ENCODE results near the gene KPNA1. TPM values are rescaled to one million over a fixed set of nuclear protein-coding genes. Genes with fewer than 3 reads are reported as not detected.
"Not testable (repeated sequence)": the region's sequence is repeated elsewhere in the genome, so short reads cannot be mapped to it uniquely, and the experiment has no call there.

KPNA1 gene
- total RNA-seq, 4 donors from 2014 or later = 8.6 to 108 (median 30.2) TPM

DNA sequence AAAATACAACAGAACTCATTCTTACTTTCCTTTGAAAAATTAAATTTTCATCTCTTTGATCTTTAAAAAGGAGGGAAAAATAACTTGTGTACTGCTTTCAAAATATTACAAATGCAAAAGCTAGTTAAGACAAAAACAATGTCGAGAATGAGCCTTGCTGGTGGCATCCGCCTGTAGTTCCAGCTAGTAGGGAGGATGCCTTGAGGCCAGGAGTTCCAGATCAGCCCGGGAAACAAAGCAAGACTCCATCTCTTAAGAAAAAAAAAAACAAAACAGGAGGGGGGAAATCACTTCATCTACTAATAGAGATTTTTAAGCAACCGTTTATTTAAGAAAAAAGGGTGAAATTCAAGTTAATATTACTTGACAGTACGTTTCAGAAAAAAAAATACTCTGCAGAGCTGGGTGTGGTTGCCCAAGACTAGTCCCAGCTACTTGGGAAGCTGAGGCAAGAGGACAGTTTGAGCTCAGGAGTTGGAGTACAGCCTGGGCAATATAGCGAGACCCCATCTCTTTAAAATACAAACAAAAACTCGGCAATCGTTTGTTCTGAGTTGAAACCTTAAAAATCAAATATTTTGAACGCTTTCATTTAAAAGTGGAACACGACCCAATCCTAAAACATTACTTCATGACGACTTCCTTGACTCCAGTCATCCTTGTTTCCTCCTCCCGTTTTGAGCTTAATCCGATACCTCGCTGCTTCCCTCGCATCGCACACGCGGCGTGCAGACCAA lies 1.2 kb downstream of the KPNA1 start:
- peak overlapping the region; percentile 53 to 94 (median 88) for H3K4me3 ChIP-seq
- 10 to 23% methylated on average over 7 to 19 of the region's 19 CpGs for WGBS, 2 donors (ENCODE audit: low coverage in 1 of 2)
- peaks cover 15 to 38% (median 22%) of the 10 kb centered on the region in 4 donors for H3K4me1 ChIP-seq
- H3K27ac ChIP-seq = peak overlapping the region; percentile 95 to 100 (median 98)
- DNase-seq = no peak
- no peaks in the 10 kb centered on the region for H3K9me3 ChIP-seq
- H3K36me3 ChIP-seq = no peaks in the 10 kb centered on the region
- H3K27me3 ChIP-seq = no peaks in the 10 kb centered on the region
- TF ChIP-seq, protein P1, sequence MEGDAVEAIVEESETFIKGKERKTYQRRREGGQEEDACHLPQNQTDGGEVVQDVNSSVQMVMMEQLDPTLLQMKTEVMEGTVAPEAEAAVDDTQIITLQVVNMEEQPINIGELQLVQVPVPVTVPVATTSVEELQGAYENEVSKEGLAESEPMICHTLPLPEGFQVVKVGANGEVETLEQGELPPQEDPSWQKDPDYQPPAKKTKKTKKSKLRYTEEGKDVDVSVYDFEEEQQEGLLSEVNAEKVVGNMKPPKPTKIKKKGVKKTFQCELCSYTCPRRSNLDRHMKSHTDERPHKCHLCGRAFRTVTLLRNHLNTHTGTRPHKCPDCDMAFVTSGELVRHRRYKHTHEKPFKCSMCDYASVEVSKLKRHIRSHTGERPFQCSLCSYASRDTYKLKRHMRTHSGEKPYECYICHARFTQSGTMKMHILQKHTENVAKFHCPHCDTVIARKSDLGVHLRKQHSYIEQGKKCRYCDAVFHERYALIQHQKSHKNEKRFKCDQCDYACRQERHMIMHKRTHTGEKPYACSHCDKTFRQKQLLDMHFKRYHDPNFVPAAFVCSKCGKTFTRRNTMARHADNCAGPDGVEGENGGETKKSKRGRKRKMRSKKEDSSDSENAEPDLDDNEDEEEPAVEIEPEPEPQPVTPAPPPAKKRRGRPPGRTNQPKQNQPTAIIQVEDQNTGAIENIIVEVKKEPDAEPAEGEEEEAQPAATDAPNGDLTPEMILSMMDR (IDR thresholded peaks at IDR 0.05) = no peak
- TF ChIP-seq POLR2AphosphoS5 (IDR thresholded peaks at IDR 0.05) (no peak), POLR2A (IDR thresholded peaks at IDR 0.05) (no peak), EP300 (IDR thresholded peaks at IDR 0.05; ENCODE audit: low read depth) (no peak)
- intact Hi-C loops (cut with DNase I; ENCODE audit: low total_unique reads) (no loop called here), in situ Hi-C loops (cut with MboI; ENCODE audit: low pct_ligation_motif_present in 1 of 4, low pct_unique_long_range_greater_than_20kb in 1 of 4, low sequenced_read_pairs in 3 of 4) (no loop called here)

DNA sequence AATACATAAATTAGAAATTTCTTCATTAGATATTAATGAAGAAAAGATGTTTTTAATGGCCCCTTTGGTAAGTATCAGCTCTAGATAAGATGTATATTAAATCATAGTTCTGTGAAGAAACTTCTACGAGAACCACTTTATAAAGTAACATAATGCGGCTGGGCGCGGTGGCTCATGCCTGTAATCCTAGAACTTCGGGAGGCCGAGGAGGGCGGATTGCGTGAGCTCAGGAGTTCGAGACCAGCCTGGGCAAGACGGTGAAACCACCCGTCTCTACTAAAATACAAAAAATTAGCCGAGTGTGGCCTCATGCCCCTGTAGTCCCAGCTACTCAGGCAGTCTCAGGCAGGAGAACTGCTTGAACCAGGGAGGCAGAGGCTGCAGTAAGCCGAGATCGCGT lies 2.5 kb downstream of the KPNA1 start:
- intact Hi-C loops (cut with DNase I; ENCODE audit: low total_unique reads) (no loop called here), in situ Hi-C loops (cut with MboI; ENCODE audit: low pct_ligation_motif_present in 1 of 4, low pct_unique_long_range_greater_than_20kb in 1 of 4, low sequenced_read_pairs in 3 of 4) (no loop called here)
- no peak for DNase-seq
- no peaks in the 10 kb centered on the region for H3K9me3 ChIP-seq
- H3K36me3 ChIP-seq = no peaks in the 10 kb centered on the region
- no peaks in the 10 kb centered on the region for H3K27me3 ChIP-seq
- TF ChIP-seq, protein P1 (IDR thresholded peaks at IDR 0.05) = no peak
- TF ChIP-seq POLR2AphosphoS5 (IDR thresholded peaks at IDR 0.05) (no peak), POLR2A (IDR thresholded peaks at IDR 0.05) (no peak), EP300 (IDR thresholded peaks at IDR 0.05; ENCODE audit: low read depth) (no peak)
- H3K4me3 ChIP-seq = no peak overlapping the region
- no peak overlapping the region for H3K27ac ChIP-seq
- 90 to 94% methylated on average over 3 to 15 of the region's 15 CpGs for WGBS, 2 donors (ENCODE audit: low coverage in 1 of 2)
- H3K4me1 ChIP-seq = peaks cover 15 to 40% (median 22%) of the 10 kb centered on the region in 4 donors

DNA sequence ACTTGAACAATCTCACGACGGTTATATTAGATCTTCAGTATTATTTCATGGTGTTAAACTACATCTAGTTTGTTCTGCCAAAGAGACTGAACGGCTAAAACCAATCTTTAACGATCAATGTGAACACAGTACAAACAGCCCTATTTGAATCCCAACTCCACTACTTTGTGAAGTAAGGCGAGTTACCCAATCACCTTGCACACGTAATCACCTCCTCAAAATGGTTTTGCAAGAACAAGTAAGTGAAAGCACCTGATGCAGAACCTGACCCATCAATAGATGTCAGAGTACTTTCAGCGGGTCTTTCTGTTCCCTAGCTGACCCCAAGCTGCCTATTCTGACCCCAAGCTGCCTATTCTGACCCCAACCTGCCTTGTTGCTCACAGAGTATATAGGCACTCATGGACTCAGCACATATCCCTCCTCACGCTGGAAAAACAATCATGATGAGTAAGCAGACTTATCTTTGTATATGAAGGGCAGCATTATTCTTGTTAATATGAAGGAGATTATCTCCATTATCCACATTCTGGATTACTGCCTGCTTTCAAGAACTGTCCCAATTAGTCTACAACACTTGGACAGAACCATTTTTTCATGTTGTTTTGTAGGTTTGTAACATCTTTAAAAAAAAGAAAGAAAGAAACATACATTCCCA lies 3.7 kb downstream of the KPNA1 start:
- TF ChIP-seq EP300 (IDR thresholded peaks at IDR 0.05; ENCODE audit: low read depth) = no peak
- TF ChIP-seq, protein P1 (IDR thresholded peaks at IDR 0.05) = no peak
- no peak for TF ChIP-seq POLR2AphosphoS5 (IDR thresholded peaks at IDR 0.05)
- no peak for TF ChIP-seq POLR2A (IDR thresholded peaks at IDR 0.05)
- no peak for DNase-seq
- in situ Hi-C loops (cut with MboI; ENCODE audit: low pct_ligation_motif_present in 1 of 4, low pct_unique_long_range_greater_than_20kb in 1 of 4, low sequenced_read_pairs in 3 of 4) (no loop called here), intact Hi-C loops (cut with DNase I; ENCODE audit: low total_unique reads) (no loop called here)
- Histone ChIP-seq H3K4me1 (peaks cover 15 to 40% (median 22%) of the 10 kb centered on the region in 4 donors), H3K4me3 (no peak overlapping the region), H3K36me3 (no peaks in the 10 kb centered on the region), H3K9me3 (no peaks in the 10 kb centered on the region), H3K27ac (no peak overlapping the region), H3K27me3 (no peaks in the 10 kb centered on the region)
- WGBS, 2 donors (ENCODE audit: low coverage in 1 of 2) = 88 to 93% methylated on average over 8 of the region's 8 CpGs

DNA sequence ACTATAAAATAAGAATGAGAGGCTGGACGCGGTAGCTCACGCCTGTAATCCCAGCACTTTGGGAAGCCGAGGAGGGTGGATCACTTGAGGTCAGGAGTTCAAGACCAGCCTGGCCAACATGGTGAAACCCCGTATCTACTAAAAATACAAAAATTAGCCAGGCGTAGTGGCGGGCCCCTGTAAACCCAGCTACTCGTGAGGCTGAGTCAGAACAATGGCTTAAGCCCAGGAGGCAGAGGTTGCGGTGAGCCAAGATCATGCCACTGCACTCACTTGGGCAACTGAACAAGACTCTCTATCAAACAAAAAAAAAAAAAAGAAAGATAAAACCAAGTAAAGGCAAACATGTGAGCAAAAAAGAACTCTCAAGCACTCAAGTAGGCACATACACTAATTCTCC lies 5.8 kb downstream of the KPNA1 start:
- H3K27ac ChIP-seq; H3K27me3 ChIP-seq; DNase-seq; H3K4me3 ChIP-seq; H3K9me3 ChIP-seq; H3K36me3 ChIP-seq; intact Hi-C loops (cut with DNase I; ENCODE audit: low total_unique reads); in situ Hi-C loops (cut with MboI; ENCODE audit: low pct_ligation_motif_present in 1 of 4, low pct_unique_long_range_greater_than_20kb in 1 of 4, low sequenced_read_pairs in 3 of 4): not testable (repeated sequence)
- WGBS, 2 donors (ENCODE audit: low coverage in 1 of 2) = 80 to 83% methylated on average over 6 to 9 of the region's 9 CpGs
- H3K4me1 ChIP-seq = peaks cover 15 to 34% (median 20%) of the 10 kb centered on the region in 4 donors

Data from transverse colon (tissue), 4 donors.